CD4-positive, CD25-positive, alpha-beta regulatory T cell (primary cell): ENCODE results near the gene FOXL2NB. TPM values are rescaled to one million over a fixed set of nuclear protein-coding genes. Genes with fewer than 3 reads are reported as not detected.

Experiments used
- ATAC-seq, 2 donors: fragments of 150-1000 bp; cut with Tn5 transposase; one replicate each; pipeline ENCODE4 v1.10.0; 2021; ENCODE audit warnings: low read depth in 2 of 2, moderate number of reproducible peaks in 2 of 2, moderate library complexity in 1 of 2
- DNase-seq, 3 donors: peaks; one replicate each; pipeline versions ENCODE4 v3.0.0 to v3.0.0-alpha.2; 2012 to 2022; ENCODE audit warnings: mixed read lengths in 1 of 3
- H3K27ac ChIP-seq: one replicate; pipeline ENCODE4 v1.7.0; 2013; ENCODE audit warnings: mild to moderate bottlenecking, low read length; ENCODE audit not compliant: insufficient read depth, poor library complexity, severe bottlenecking
- H3K27me3 ChIP-seq: one replicate; pipeline ENCODE4 v1.7.0; 2013; ENCODE audit warnings: low read length; ENCODE audit not compliant: control insufficient read depth, insufficient read depth
- H3K36me3 ChIP-seq: one replicate; pipeline ENCODE4 v1.7.0; 2013; ENCODE audit warnings: mild to moderate bottlenecking, low read length, moderate library complexity; ENCODE audit not compliant: control insufficient read depth, insufficient read depth
- H3K4me1 ChIP-seq: 2 replicates; pipeline ENCODE4 v1.7.0; 2013; ENCODE audit warnings: mild to moderate bottlenecking, low read length; ENCODE audit not compliant: insufficient read depth, control insufficient read depth, poor library complexity, severe bottlenecking
- H3K4me3 ChIP-seq: one replicate; pipeline ENCODE4 v1.7.0; 2013; ENCODE audit warnings: low read depth, mild to moderate bottlenecking, low read length, moderate library complexity
- H3K9me3 ChIP-seq, 2 experiments: 1 replicate in 1 of 2; 2 replicates in 1 of 2; pipeline ENCODE4 v1.7.0; 2013; ENCODE audit warnings: low read length in 2 of 2, mild to moderate bottlenecking in 1 of 2, moderate library complexity in 1 of 2; ENCODE audit not compliant: control insufficient read depth in 2 of 2
- H3K27ac Mint-ChIP-seq, 3 donors: one replicate each; pipeline ENCODE4 v1.8.0; 2020 to 2022; ENCODE audit warnings: mild to moderate bottlenecking in 3 of 3, mixed read lengths in 3 of 3, moderate library complexity in 2 of 3
- H3K27me3 Mint-ChIP-seq: one replicate; pipeline ENCODE4 v1.8.0; 2022; ENCODE audit warnings: mild to moderate bottlenecking, mixed read lengths
- H3K36me3 Mint-ChIP-seq: one replicate; pipeline ENCODE4 v1.8.0; 2020; ENCODE audit warnings: mixed read lengths
- H3K4me1 Mint-ChIP-seq, 4 donors: one replicate each; pipeline ENCODE4 v1.8.0; 2020 to 2022; ENCODE audit warnings: mixed read lengths in 4 of 4, mild to moderate bottlenecking in 1 of 4
- H3K4me3 Mint-ChIP-seq, 4 donors: one replicate each; pipeline ENCODE4 v1.8.0; 2020 to 2022; ENCODE audit warnings: mild to moderate bottlenecking in 4 of 4, mixed read lengths in 4 of 4, moderate library complexity in 3 of 4
- H3K9me3 Mint-ChIP-seq, 7 donors: one replicate each; pipeline ENCODE4 v1.8.0; 2020 to 2022; ENCODE audit warnings: mixed read lengths in 7 of 7, mild to moderate bottlenecking in 3 of 7, moderate library complexity in 2 of 7
- polyA plus RNA-seq, 4 donors: library from polyadenylated mRNA; unstranded; fragments of 300-500 nt; fragmentation: Illumina TruSeq; gene quantifications; one replicate each; pipeline ENCODE4 v1.2.3, GENCODE V29; 2021
- total RNA-seq: library from RNA; stranded (reverse); gene quantifications from one replicate; pipeline ENCODE4 v1.2.3, GENCODE V29; 2022

FOXL2NB gene
- total and polyA plus RNA-seq, 5 donors from 2014 or later = not detected

DNA sequence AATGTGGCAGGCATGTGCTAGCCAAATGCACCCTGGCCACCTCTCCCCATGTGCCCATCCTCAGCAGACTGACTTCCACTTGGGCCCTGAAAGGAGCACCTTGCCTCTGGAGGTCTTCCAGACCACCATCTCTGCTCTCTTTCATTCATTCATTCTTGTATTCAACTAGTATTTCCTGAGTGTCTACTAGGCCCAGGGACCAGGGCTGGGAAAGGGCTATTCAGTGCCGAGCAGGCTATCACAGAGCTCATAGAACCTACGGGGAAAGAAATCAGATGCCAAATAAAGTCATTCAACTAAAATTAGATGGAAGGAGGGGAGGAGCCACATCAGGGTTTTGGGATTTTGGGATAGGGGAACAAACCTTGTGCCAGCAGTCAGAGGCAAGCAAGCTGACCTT, 40.2 kb downstream of the FOXL2NB start:
- Mint-ChIP-seq H3K4me1 (no peaks in the 10 kb centered on the region), H3K27ac (no peak overlapping the region), H3K36me3 (no peaks in the 10 kb centered on the region), H3K9me3 (peaks cover 0 to 2% (median 0%) of the 10 kb centered on the region in 7 donors), H3K4me3 (no peak overlapping the region), H3K27me3 (peaks cover 5% of the 10 kb centered on the region)
- H3K4me1 ChIP-seq = no peaks in the 10 kb centered on the region
- H3K9me3 ChIP-seq = no peaks in the 10 kb centered on the region
- no peak overlapping the region for H3K4me3 ChIP-seq
- no peak overlapping the region for H3K27ac ChIP-seq
- no peaks in the 10 kb centered on the region for H3K36me3 ChIP-seq
- no peak for DNase-seq
- no peak for ATAC-seq
- no peaks in the 10 kb centered on the region for H3K27me3 ChIP-seq

DNA sequence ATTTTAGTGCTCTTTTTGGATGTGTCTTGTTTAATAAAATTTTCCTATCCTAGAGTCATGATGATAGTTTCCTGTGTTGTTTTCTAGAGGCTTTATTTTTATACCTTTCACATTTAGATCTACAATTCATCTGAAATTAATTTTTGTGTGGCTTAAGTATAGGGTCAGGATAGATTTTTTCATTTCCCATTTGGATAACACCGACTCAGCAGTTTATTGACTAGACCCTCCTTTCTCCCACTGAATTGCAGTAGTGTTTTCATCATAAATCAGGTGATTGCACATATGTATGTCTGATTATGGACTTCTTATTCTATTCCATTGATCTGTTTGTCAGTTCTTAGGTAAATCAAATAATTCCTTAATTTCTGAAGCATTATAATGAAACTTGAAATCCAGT, 48.7 kb downstream of the FOXL2NB start:
- H3K27ac Mint-ChIP-seq = no peak overlapping the region
- peaks cover 0 to 2% (median 0%) of the 10 kb centered on the region in 7 donors for H3K9me3 Mint-ChIP-seq
- no peak overlapping the region for H3K4me3 Mint-ChIP-seq
- Histone ChIP-seq H3K27me3 (peaks cover 6% of the 10 kb centered on the region), H3K36me3 (no peaks in the 10 kb centered on the region), H3K9me3 (no peaks in the 10 kb centered on the region), H3K27ac (no peak overlapping the region), H3K4me3 (no peak overlapping the region), H3K4me1 (no peaks in the 10 kb centered on the region)
- ATAC-seq = no peak
- no peaks in the 10 kb centered on the region for H3K36me3 Mint-ChIP-seq
- peaks cover 13% of the 10 kb centered on the region for H3K27me3 Mint-ChIP-seq
- DNase-seq = no peak
- H3K4me1 Mint-ChIP-seq = no peaks in the 10 kb centered on the region

Other genes starting within 250 kb of the FOXL2NB start
- gene PIK3CB, start 112.3 kb upstream of the FOXL2NB start, total RNA-seq = 29.2 TPM
- 10 to 100 TPM; 10.3 to 16.4 (median 13.3) TPM for gene PIK3CB, start 112.3 kb upstream of the FOXL2NB start, polyA plus RNA-seq
- not detected for gene FOXL2, start 80 bp upstream of the FOXL2NB start, total RNA-seq
- not detected for gene FOXL2, start 80 bp upstream of the FOXL2NB start, polyA plus RNA-seq
- gene PRR23A, start 59.1 kb downstream of the FOXL2NB start, total RNA-seq = not detected
- gene PRR23A, start 59.1 kb downstream of the FOXL2NB start, polyA plus RNA-seq = not detected
- gene PRR23B, start 73.7 kb downstream of the FOXL2NB start, total RNA-seq = not detected
- gene PRR23B, start 73.7 kb downstream of the FOXL2NB start, polyA plus RNA-seq = not detected
- not detected for gene PRR23C, start 97.7 kb downstream of the FOXL2NB start, total RNA-seq
- gene PRR23C, start 97.7 kb downstream of the FOXL2NB start, polyA plus RNA-seq = not detected